ENCODE measurements around the gene RAMP1. TPM values are rescaled to one million over a fixed set of nuclear protein-coding genes. Genes with fewer than 3 reads are reported as not detected.

RAMP1 gene
- total and polyA plus RNA-seq, 9 of the 15 experiments (the other 6 are each of a cell fraction or from before 2014, with no cell fraction given) = 0.72 to 0.77 TPM; not detected in 7

DNA sequence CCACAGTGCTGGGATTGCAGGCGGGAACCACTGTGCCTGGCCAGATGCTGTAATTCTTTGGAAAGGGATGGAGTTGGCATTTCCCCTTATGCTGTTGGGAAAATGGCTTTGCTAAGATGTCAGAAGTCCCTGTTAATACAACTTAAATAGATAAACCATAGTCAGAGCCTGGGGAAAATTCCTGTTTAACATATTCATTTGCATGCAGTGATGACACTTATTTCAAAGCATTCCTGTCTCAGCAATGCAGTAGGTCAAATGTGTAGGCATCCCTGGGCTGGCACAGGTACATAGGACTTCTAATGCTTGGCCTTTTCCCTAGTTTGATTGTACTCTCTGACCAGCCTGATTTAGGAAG, 38.6 kb downstream of the RAMP1 start:
- Histone ChIP-seq H2AFZ (ENCODE audit: low read depth, low read length) (no peak overlapping the region), H4K20me1 (replicated peaks; ENCODE audit: control insufficient read depth, insufficient read depth, low read length) (no peaks in the 10 kb centered on the region; the same call in 1 of the 2 replicates), H3K9me3 (replicated peaks; ENCODE audit: control insufficient read depth, insufficient read depth, low read depth, low read length) (no peaks in the 10 kb centered on the region), H3K4me2 (ENCODE audit: insufficient read depth, low read length) (no peak overlapping the region), H3K27ac (ENCODE audit: extremely low read depth, low read depth, low read length) (no peak overlapping the region), H3K4me1 (replicated peaks in 1 of 2; ENCODE audit: control insufficient read depth in 2 of 2, insufficient read depth in 2 of 2, low read length in 2 of 2) (peaks cover 3 to 17% of the 10 kb centered on the region in 2 experiments; a peak in 2 of 5 replicates), H3K9ac (ENCODE audit: insufficient read depth in 1 of 2, low read depth in 2 of 2, low read length in 2 of 2) (no peak overlapping the region), H3K36me3 (ENCODE audit: control insufficient read depth, insufficient read depth, low read length) (no peaks in the 10 kb centered on the region), H3K27me3 (ENCODE audit: control insufficient read depth in 2 of 2, insufficient read depth in 2 of 2, low read length in 2 of 2) (no peaks in the 10 kb centered on the region), H3K79me2 (ENCODE audit: control insufficient read depth, insufficient read depth, low read length) (no peaks in the 10 kb centered on the region), H3K9me1 (ENCODE audit: control insufficient read depth, insufficient read depth, low read length) (no peaks in the 10 kb centered on the region), H3K4me3 (no peak overlapping the region)
- intact Hi-C loops (cut with micrococcal nuclease) (no loop called here), in situ Hi-C loops (cut with MboI) (no loop called here)
- no peak for FAIRE-seq
- no peak for ATAC-seq
- TF ChIP-seq ZNF134 (CRISPR knock-in tag; conservative IDR thresholded peaks at IDR 0.05) = no peak
- no peak for TF ChIP-seq KHSRP (IDR thresholded peaks at IDR 0.05)
- TF ChIP-seq, protein P1, sequence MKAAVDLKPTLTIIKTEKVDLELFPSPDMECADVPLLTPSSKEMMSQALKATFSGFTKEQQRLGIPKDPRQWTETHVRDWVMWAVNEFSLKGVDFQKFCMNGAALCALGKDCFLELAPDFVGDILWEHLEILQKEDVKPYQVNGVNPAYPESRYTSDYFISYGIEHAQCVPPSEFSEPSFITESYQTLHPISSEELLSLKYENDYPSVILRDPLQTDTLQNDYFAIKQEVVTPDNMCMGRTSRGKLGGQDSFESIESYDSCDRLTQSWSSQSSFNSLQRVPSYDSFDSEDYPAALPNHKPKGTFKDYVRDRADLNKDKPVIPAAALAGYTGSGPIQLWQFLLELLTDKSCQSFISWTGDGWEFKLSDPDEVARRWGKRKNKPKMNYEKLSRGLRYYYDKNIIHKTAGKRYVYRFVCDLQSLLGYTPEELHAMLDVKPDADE (conservative IDR thresholded peaks at IDR 0.05; ENCODE audit: control insufficient read depth, low read depth, low read length) = no peak
- TF ChIP-seq, protein P2, sequence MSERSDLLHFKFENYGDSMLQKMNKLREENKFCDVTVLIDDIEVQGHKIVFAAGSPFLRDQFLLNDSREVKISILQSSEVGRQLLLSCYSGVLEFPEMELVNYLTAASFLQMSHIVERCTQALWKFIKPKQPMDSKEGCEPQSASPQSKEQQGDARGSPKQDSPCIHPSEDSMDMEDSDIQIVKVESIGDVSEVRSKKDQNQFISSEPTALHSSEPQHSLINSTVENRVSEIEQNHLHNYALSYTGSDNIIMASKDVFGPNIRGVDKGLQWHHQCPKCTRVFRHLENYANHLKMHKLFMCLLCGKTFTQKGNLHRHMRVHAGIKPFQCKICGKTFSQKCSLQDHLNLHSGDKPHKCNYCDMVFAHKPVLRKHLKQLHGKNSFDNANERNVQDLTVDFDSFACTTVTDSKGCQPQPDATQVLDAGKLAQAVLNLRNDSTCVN (CRISPR knock-in tag; IDR thresholded peaks at IDR 0.05) = no peak
- TF ChIP-seq SAP30 (IDR thresholded peaks at IDR 0.05; ENCODE audit: borderline replicate concordance, insufficient read depth, low read depth, low read length, poor library complexity, severe bottlenecking) = no peak
- TF ChIP-seq KAT8 (IDR thresholded peaks at IDR 0.05; ENCODE audit: low read depth) = no peak
- TF ChIP-seq SRF (CRISPR knock-in tag; IDR thresholded peaks at IDR 0.05) = no peak
- 80% methylated on average over 1 of the region's 1 CpG for WGBS (ENCODE audit: insufficient coverage, low coverage, missing lambda C conversion rate)
- BruUV-seq (replicated peaks) = no TSS peak
- ChIA-PET CTCF (ENCODE audit: low intra/inter-chr PET ratio) (no interaction called here), POLR2A (interaction anchor here (0.9 kb wide), 2 partner anchors 16 to 198 kb away, joined by 3 to 5 read pairs; no protein-coding TSS in a partner anchor)
- DNase-seq (ENCODE audit: extremely low read depth in 1 of 4, low spot score in 3 of 4) = no peak
